Superior temporal gyrus (tissue), 1 donor: Measurements from ENCODE around the gene CDKN2D.
A peak's percentile ranks its signal among the peaks of the same experiment; 100 is the strongest.
"Not testable (repeated sequence)": the region's sequence is repeated elsewhere in the genome, so short reads cannot be mapped to it uniquely, and the experiment has no call there.

Experiments used
- DNase-seq: peaks from one replicate; pipeline ENCODE4 v3.0.0-alpha.2; 2016; ENCODE audit errors: extremely low spot score

Gene CDKN2D

GRCh38 chr19:10580979-10581631, 12.3 kb upstream of the CDKN2D start:
- DNase-seq = peak; percentile 98

- DNase-seq = no peak
Observed at GRCh38 chr19:10577951-10578350, 9.2 kb upstream of the CDKN2D start.

GRCh38 chr19:10575011-10575716, 6.4 kb upstream of the CDKN2D start:
- DNase-seq = no peak

GRCh38 chr19:10574462-10574861, 5.7 kb upstream of the CDKN2D start:
- no peak for DNase-seq

GRCh38 chr19:10573793-10574192, 5.0 kb upstream of the CDKN2D start:
- not testable (repeated sequence) for DNase-seq

- DNase-seq = peak; percentile 10
Observed at GRCh38 chr19:10568062-10568825, 535 bp downstream of the CDKN2D start.

GRCh38 chr19:10567656-10568055, 1.1 kb downstream of the CDKN2D start:
- no peak for DNase-seq

- no peak for DNase-seq
Observed at GRCh38 chr19:10566658-10567410, 1.9 kb downstream of the CDKN2D start.

GRCh38 chr19:10566408-10566657, 2.4 kb downstream of the CDKN2D start:
- no peak for DNase-seq

- peak; percentile 98 for DNase-seq
Observed at GRCh38 chr19:10565567-10566407, 3.0 kb downstream of the CDKN2D start, which contains the start of gene KRI1. KRI1 (minus strand) TSS chr19:10566010; CDS start chr19:10565999, 11 bp downstream.

- DNase-seq = no peak
Observed at GRCh38 chr19:10565028-10565566, 3.7 kb downstream of the CDKN2D start.

GRCh38 chr19:10562609-10563008, 6.2 kb downstream of the CDKN2D start:
- no peak for DNase-seq

- DNase-seq = no peak
Observed at GRCh38 chr19:10560154-10560553, 8.6 kb downstream of the CDKN2D start.

- no peak for DNase-seq
Observed at GRCh38 chr19:10557603-10558197, 11.1 kb downstream of the CDKN2D start.

- no peak for DNase-seq
Observed at GRCh38 chr19:10555610-10555973, 13.2 kb downstream of the CDKN2D start.

GRCh38 chr19:10554760-10555609, 13.8 kb downstream of the CDKN2D start:
- DNase-seq = no peak

- DNase-seq = no peak
Observed at GRCh38 chr19:10553943-10554381, 14.8 kb downstream of the CDKN2D start.

- no peak for DNase-seq
Observed at GRCh38 chr19:10553087-10553667, 15.6 kb downstream of the CDKN2D start.

- DNase-seq = no peak
Observed at GRCh38 chr19:10552510-10553053, 16.2 kb downstream of the CDKN2D start.
